Duodenal mucosa (tissue), 2 donors: Measurements from ENCODE around the gene ZSCAN23.
A peak's percentile ranks its signal among the peaks of the same experiment; 100 is the strongest.

Experiments
- H3K27ac ChIP-seq: one replicate; pipeline ENCODE4 v1.7.0; 2013; ENCODE audit warnings: low read depth, low read length
- H3K27me3 ChIP-seq, 2 donors: one replicate each; pipeline ENCODE4 v1.7.0; 2013; ENCODE audit warnings: low read length in 2 of 2, control low read depth in 1 of 2; ENCODE audit not compliant: insufficient read depth in 2 of 2, control insufficient read depth in 1 of 2
- H3K36me3 ChIP-seq, 2 donors: one replicate each; pipeline ENCODE4 v1.7.0; 2013; ENCODE audit warnings: low read length in 2 of 2, control low read depth in 1 of 2; ENCODE audit not compliant: insufficient read depth in 2 of 2, control insufficient read depth in 1 of 2
- H3K4me1 ChIP-seq, 2 donors: one replicate each; pipeline ENCODE4 v1.7.0; 2013; ENCODE audit warnings: low read length in 2 of 2, control low read depth in 1 of 2; ENCODE audit not compliant: insufficient read depth in 2 of 2, control insufficient read depth in 1 of 2
- H3K4me3 ChIP-seq, 2 donors: one replicate each; pipeline ENCODE4 v1.7.0; 2013; ENCODE audit warnings: low read length in 2 of 2, low read depth in 1 of 2
- H3K9ac ChIP-seq, 2 donors: one replicate each; pipeline ENCODE4 v1.7.0; 2013; ENCODE audit warnings: low read length in 2 of 2, low read depth in 1 of 2
- H3K9me3 ChIP-seq, 2 donors: one replicate each; pipeline ENCODE4 v1.7.0; 2013; ENCODE audit warnings: low read length in 2 of 2, control low read depth in 1 of 2; ENCODE audit not compliant: control insufficient read depth in 1 of 2

ZSCAN23 gene

GRCh38 chr6:28383235-28384142 lies 59.8 kb downstream of the ZSCAN23 start:
- Histone ChIP-seq H3K27me3 (no peaks in the 10 kb centered on the region), H3K9me3 (peaks cover 0 to 2% of the 10 kb centered on the region in 2 donors), H3K4me1 (peaks cover 0 to 6% of the 10 kb centered on the region in 2 donors), H3K27ac (peak overlapping the region; percentile 44), H3K4me3 (peak overlapping the region; percentile 69 to 82), H3K9ac (peak overlapping the region; percentile 60 to 71), H3K36me3 (peaks cover 4 to 13% of the 10 kb centered on the region in 2 donors)
